K562 (cell line): ENCODE data around the gene ANKRD11. TPM values are rescaled to one million over a fixed set of nuclear protein-coding genes. Genes with fewer than 3 reads are reported as not detected.

Experiments used
- ATAC-seq: fragments of 200-7000 bp; cut with Tn5 transposase; 3 replicates; pipeline ENCODE4 v1.9.1; 2020; ENCODE audit warnings: moderate library complexity
- BruUV-seq: library from RNA; stranded (reverse); fragments of 400-500 nt; replicated peaks from 2 replicates; lab custom pipeline; 2021; lab: Mats Ljungman, UMichigan
- CTCF ChIA-PET: fragments of 300-600 bp; formaldehyde crosslinking; extraction: SDS; loops from one replicate; lab custom pipeline; 2021; ENCODE audit warnings: low intra/inter-chr PET ratio; lab: Yijun Ruan, JAX
- POLR2A ChIA-PET: fragments of 300-600, 350-650 bp; sonication (Branson Sonifier 250); formaldehyde crosslinking; extraction: SDS; loops from one replicate; lab custom pipeline; 2021; ENCODE audit warnings: antibody characterized with exemption, inconsistent platforms; lab: Yijun Ruan, JAX
- DNase-seq, 4 experiments: peaks; one replicate each; pipeline versions ENCODE4 v3.0.0 to v3.0.0-alpha.2; 2011 to 2018; ENCODE audit warnings: low spot score in 3 of 4, mixed read lengths in 3 of 4; ENCODE audit errors: extremely low read depth in 1 of 4
- FAIRE-seq: peaks from 2 replicates; lab custom pipeline; 2011; peaks lifted over from hg19 to GRCh38; lab: Jason Lieb, UNC
- H2AFZ ChIP-seq: 2 replicates; pipeline ENCODE4 v1.6.0; 2011; ENCODE audit warnings: low read depth, low read length, control low read depth, inconsistent platforms
- H3K27ac ChIP-seq: fragments of 200-600 bp; 3 replicates; pipeline ENCODE4 v1.8.0; 2011; ENCODE audit warnings: low read depth, mild to moderate bottlenecking, control low read depth, inconsistent platforms, low read length, moderate library complexity, mixed read lengths; ENCODE audit errors: extremely low read depth
- H3K27me3 ChIP-seq, 2 experiments: fragments of 300-600 bp in 1 of 2; 2 replicates in 1 of 2; 3 replicates in 1 of 2; pipeline versions ENCODE4 v1.6.0 to v1.8.0; 2011; ENCODE audit warnings: inconsistent platforms in 2 of 2, low read length in 2 of 2, mild to moderate bottlenecking in 1 of 2, mixed read lengths in 1 of 2, moderate library complexity in 1 of 2; ENCODE audit not compliant: control insufficient read depth in 2 of 2, insufficient read depth in 2 of 2
- H3K36me3 ChIP-seq: fragments of 300-600 bp; 3 replicates; pipeline ENCODE4 v1.8.0; 2011; ENCODE audit warnings: mild to moderate bottlenecking, low read length, inconsistent platforms; ENCODE audit not compliant: control insufficient read depth, insufficient read depth
- H3K4me1 ChIP-seq, 2 experiments: fragments of 200-600 bp in 1 of 2; replicated peaks in 1 of 2; 2 replicates in 1 of 2; 3 replicates in 1 of 2; pipeline versions ENCODE4 v1.5.1 to v1.8.0; 2011; ENCODE audit warnings: inconsistent platforms in 2 of 2, low read length in 2 of 2, mild to moderate bottlenecking in 1 of 2, mixed read lengths in 1 of 2, moderate library complexity in 1 of 2; ENCODE audit not compliant: control insufficient read depth in 2 of 2, insufficient read depth in 2 of 2
- H3K4me2 ChIP-seq: 2 replicates; pipeline ENCODE4 v1.6.1; 2011; ENCODE audit warnings: low read length, control low read depth, inconsistent platforms, mixed read lengths; ENCODE audit not compliant: insufficient read depth
- H3K4me3 ChIP-seq: fragments of 200-600 bp; sonication (generic), shearing (Covaris generic); 2 replicates; pipeline ENCODE4 v1.5.1; 2016; ENCODE audit warnings: control low read depth, inconsistent platforms
- H3K79me2 ChIP-seq: fragments of 200-600 bp; 3 replicates; pipeline ENCODE4 v1.8.0; 2011; ENCODE audit warnings: low read length, inconsistent platforms; ENCODE audit not compliant: control insufficient read depth, insufficient read depth
- H3K9ac ChIP-seq, 2 experiments: 2 replicates each; pipeline versions ENCODE4 v1.6.0 to v1.6.1; 2011; ENCODE audit warnings: low read depth in 2 of 2, low read length in 2 of 2, control low read depth in 1 of 2, inconsistent platforms in 1 of 2, mild to moderate bottlenecking in 1 of 2, mixed read lengths in 1 of 2; ENCODE audit not compliant: insufficient read depth in 1 of 2
- H3K9me1 ChIP-seq: one replicate; pipeline ENCODE4 v1.6.0; 2011; ENCODE audit warnings: inconsistent platforms, mild to moderate bottlenecking, low read length, moderate library complexity; ENCODE audit not compliant: control insufficient read depth, insufficient read depth
- H3K9me3 ChIP-seq: replicated peaks from 2 replicates; pipeline ENCODE4 v1.5.1; 2011; ENCODE audit warnings: low read depth, low read length, inconsistent platforms; ENCODE audit not compliant: control insufficient read depth, insufficient read depth
- H4K20me1 ChIP-seq: replicated peaks from 2 replicates; pipeline ENCODE4 v1.6.1; 2011; ENCODE audit warnings: low read length, inconsistent platforms, mixed read lengths; ENCODE audit not compliant: control insufficient read depth, insufficient read depth
- ATF1 ChIP-seq, 2 experiments: fragments of 450-650 bp in 1 of 2; IDR thresholded peaks; 2 replicates each; pipeline ENCODE4 v1.6.1; 2016; ENCODE audit warnings: missing compliant biosample characterization in 1 of 2, missing genetic modification characterization in 1 of 2
- FOXA3 ChIP-seq, 2 experiments: fragments of 450-650 bp in 1 of 2; sonication (generic) in 1 of 2; formaldehyde crosslinking; IDR thresholded peaks in 1 of 2; conservative IDR thresholded peaks in 1 of 2; 2 replicates each; pipeline versions ENCODE4 v1.4.0 to v1.8.0; 2020 to 2022; ENCODE audit warnings: mild to moderate bottlenecking in 2 of 2, missing genetic modification reagents in 1 of 2
- ILK ChIP-seq: fragments of 450-650 bp; IDR thresholded peaks from 2 replicates; pipeline ENCODE4 v1.6.1; 2016; ENCODE audit warnings: missing genetic modification characterization, low read depth, mild to moderate bottlenecking, missing compliant biosample characterization, moderate library complexity, borderline replicate concordance
- MAZ ChIP-seq, 2 experiments: fragments of 450-650 bp in 1 of 2; sonication (generic) in 1 of 2; formaldehyde crosslinking; IDR thresholded peaks in 1 of 2; conservative IDR thresholded peaks in 1 of 2; 2 replicates each; pipeline versions ENCODE4 v1.4.0 to v1.5.0; 2020; ENCODE audit warnings: mild to moderate bottlenecking in 1 of 2, missing genetic modification reagents in 1 of 2
- MCM3 ChIP-seq: fragments of 450-650 bp; IDR thresholded peaks from 2 replicates; pipeline ENCODE4 v1.6.1; 2016
- MEIS2 ChIP-seq: fragments of 450-650 bp; IDR thresholded peaks from 2 replicates; pipeline ENCODE4 v1.6.1; 2014; ENCODE audit warnings: mild to moderate bottlenecking; ENCODE audit not compliant: partially characterized antibody
- PHF21A ChIP-seq: fragments of 450-650 bp; IDR thresholded peaks from 2 replicates; pipeline ENCODE4 v1.6.1; 2017; ENCODE audit warnings: low read depth, borderline replicate concordance
- SIRT6 ChIP-seq: IDR thresholded peaks from one replicate; pipeline ENCODE4 v1.6.1; 2012; ENCODE audit warnings: low read depth, mild to moderate bottlenecking, control low read depth, inconsistent platforms, low read length, moderate library complexity
- SMAD4 ChIP-seq: fragments of 250-450 bp; sonication (Bioruptor Pico); conservative IDR thresholded peaks from 2 replicates; pipeline ENCODE4 v1.8.0; 2021; ENCODE audit warnings: inconsistent platforms, mild to moderate bottlenecking, moderate library complexity
- ZNF197 ChIP-seq: fragments of 200-800 bp; sonication (Bioruptor generic); IDR thresholded peaks from 2 replicates; pipeline ENCODE4 v1.6.1; 2016; ENCODE audit warnings: low read depth, missing genetic modification characterization, missing compliant biosample characterization
- WGBS: fragments of 100-300 bp; shearing (Covaris generic); methylation state at CpG from one replicate; pipeline ENCODE4 v1.1.6; 2016; ENCODE audit warnings: low coverage, mixed read lengths; ENCODE audit not compliant: insufficient coverage; ENCODE audit errors: missing lambda C conversion rate; 5-methylcytosine and 5-hydroxymethylcytosine counted together
- in situ Hi-C: fragments of 300-500 bp; cut with MboI; formaldehyde crosslinking; loops from 4 replicates; pipeline ENCODE4 v1.15.0; 2018; ENCODE audit warnings: inconsistent platforms, mixed read lengths
- intact Hi-C: fragments of 100-400 bp; cut with micrococcal nuclease; formaldehyde crosslinking; loops from 2 replicates; pipeline ENCODE4 v1.14.2; 2022
- polyA plus RNA-seq, 8 experiments: library from polyadenylated mRNA; depleted of rRNA in 4 of 8; stranded (reverse) in 5 of 8; unstranded in 3 of 8; fragments of >200 nt; fragmentation: Nextera tagmentation in 2 of 8; fragmentation: Illumina TruSeq in 1 of 8; extraction: Ambion mirVana in 2 of 8; extraction: Trizol in 1 of 8; gene quantifications; 2 replicates each; pipeline versions ENCODE4 v1.2.1 to v1.2.3, GENCODE V29; 2011 to 2014; ENCODE audit warnings: inconsistent platforms in 1 of 8, missing spikeins in 1 of 8
- total RNA-seq, 7 experiments: library from RNA; depleted of rRNA in 6 of 7; stranded (reverse); fragments of >200 nt in 6 of 7; fragmentation: Illumina TruSeq in 2 of 7; extraction: Trizol in 2 of 7; gene quantifications; 2 replicates each; pipeline versions ENCODE4 v1.2.1 to v1.2.3, GENCODE V29; 2011 to 2021; ENCODE audit warnings: low replicate concordance in 1 of 7
- TF ChIP-seq, protein P1 (sequence below): sonication (generic); formaldehyde crosslinking; IDR thresholded peaks from 2 replicates; pipeline ENCODE4 v1.8.0; 2023; ENCODE audit warnings: mild to moderate bottlenecking, missing genetic modification reagents
- TF ChIP-seq, protein P2 (sequence below): fragments of 250-450 bp; sonication (Bioruptor Pico); IDR thresholded peaks from 2 replicates; pipeline ENCODE4 v1.8.0; 2022; ENCODE audit warnings: moderate library complexity, mild to moderate bottlenecking, inconsistent platforms

ANKRD11 gene
- total and polyA plus RNA-seq, 9 of the 15 experiments (the other 6 are each of a cell fraction or from before 2014, with no cell fraction given), result 4.7 to 126 (median 31.7) TPM

GRCh38 chr16:89368604-89369249 is 121.6 kb downstream of the ANKRD11 start:
- peaks cover 25% of the 10 kb centered on the region; the same call in 1 of the 3 replicates for H3K36me3 ChIP-seq
- H3K27ac ChIP-seq, result no peak overlapping the region
- peak overlapping the region in 1 of 2 experiments; percentile 64; a peak in 1 of 4 replicates for H3K9ac ChIP-seq
- peaks cover 96% of the 10 kb centered on the region for H4K20me1 ChIP-seq
- no peak overlapping the region for H3K4me2 ChIP-seq
- H2AFZ ChIP-seq, result no peak overlapping the region
- ATAC-seq, result no peak
- no peaks in the 10 kb centered on the region for H3K9me3 ChIP-seq
- 94% methylated on average over 7 of the region's 7 CpGs for WGBS
- no peaks in the 10 kb centered on the region for H3K27me3 ChIP-seq
- FAIRE-seq, result no peak
- BruUV-seq, result no TSS peak
- CTCF ChIA-PET, result no interaction called here
- TF ChIP-seq SMAD4 (no peak), MEIS2 (no peak), ATF1 (CRISPR knock-in tag; IDR thresholded peaks at IDR 0.05) (no peak), ATF1 (tag; IDR thresholded peaks at IDR 0.05) (no peak), MCM3 (no peak), PHF21A (no peak), FOXA3 (CRISPR knock-in tag; conservative IDR thresholded peaks at IDR 0.05 in 1 of 2, IDR thresholded peaks at IDR 0.05 in 1 of 2) (no peak), ILK (no peak), MAZ (CRISPR knock-in tag; conservative IDR thresholded peaks at IDR 0.05 in 1 of 2, IDR thresholded peaks at IDR 0.05 in 1 of 2) (no peak), SIRT6 (no peak), ZNF197 (CRISPR knock-in tag) (no peak)
- TF ChIP-seq, protein P1, sequence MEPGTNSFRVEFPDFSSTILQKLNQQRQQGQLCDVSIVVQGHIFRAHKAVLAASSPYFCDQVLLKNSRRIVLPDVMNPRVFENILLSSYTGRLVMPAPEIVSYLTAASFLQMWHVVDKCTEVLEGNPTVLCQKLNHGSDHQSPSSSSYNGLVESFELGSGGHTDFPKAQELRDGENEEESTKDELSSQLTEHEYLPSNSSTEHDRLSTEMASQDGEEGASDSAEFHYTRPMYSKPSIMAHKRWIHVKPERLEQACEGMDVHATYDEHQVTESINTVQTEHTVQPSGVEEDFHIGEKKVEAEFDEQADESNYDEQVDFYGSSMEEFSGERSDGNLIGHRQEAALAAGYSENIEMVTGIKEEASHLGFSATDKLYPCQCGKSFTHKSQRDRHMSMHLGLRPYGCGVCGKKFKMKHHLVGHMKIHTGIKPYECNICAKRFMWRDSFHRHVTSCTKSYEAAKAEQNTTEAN (CRISPR knock-in tag), result no peak
- TF ChIP-seq, protein P2, sequence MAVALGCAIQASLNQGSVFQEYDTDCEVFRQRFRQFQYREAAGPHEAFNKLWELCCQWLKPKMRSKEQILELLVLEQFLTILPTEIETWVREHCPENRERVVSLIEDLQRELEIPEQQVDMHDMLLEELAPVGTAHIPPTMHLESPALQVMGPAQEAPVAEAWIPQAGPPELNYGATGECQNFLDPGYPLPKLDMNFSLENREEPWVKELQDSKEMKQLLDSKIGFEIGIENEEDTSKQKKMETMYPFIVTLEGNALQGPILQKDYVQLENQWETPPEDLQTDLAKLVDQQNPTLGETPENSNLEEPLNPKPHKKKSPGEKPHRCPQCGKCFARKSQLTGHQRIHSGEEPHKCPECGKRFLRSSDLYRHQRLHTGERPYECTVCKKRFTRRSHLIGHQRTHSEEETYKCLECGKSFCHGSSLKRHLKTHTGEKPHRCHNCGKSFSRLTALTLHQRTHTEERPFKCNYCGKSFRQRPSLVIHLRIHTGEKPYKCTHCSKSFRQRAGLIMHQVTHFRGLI (CRISPR knock-in tag), result no peak
- intact Hi-C loops, result no loop called here
- H3K9me1 ChIP-seq, result peaks cover 39% of the 10 kb centered on the region
- peaks cover 24 to 47% of the 10 kb centered on the region in 2 experiments for H3K4me1 ChIP-seq
- no peak for DNase-seq
- H3K4me3 ChIP-seq, result no peak overlapping the region
- POLR2A ChIA-PET, result interaction anchor here (0.6 to 2.4 kb wide), 6 partner anchors 9 to 881 kb away, joined by 3 to 8 read pairs (median 4); no protein-coding TSS in a partner anchor
- in situ Hi-C loops, result no loop called here
- H3K79me2 ChIP-seq, result peaks cover 100% of the 10 kb centered on the region
